IPS DF 4.7 (cell line): Measurements from ENCODE around the gene AUH.
"Not testable (repeated sequence)": the region's sequence is repeated elsewhere in the genome, so short reads cannot be mapped to it uniquely, and the experiment has no call there.

ENCODE experiments used
- DNase-seq: peaks from one replicate; pipeline ENCODE4 v3.0.0-alpha.2; 2013; ENCODE audit warnings: low spot score; ENCODE audit errors: extremely low read depth

AUH gene

GRCh38 chr9:91378695-91379127 is 17.0 kb upstream of the AUH start:
- DNase-seq: no peak

GRCh38 chr9:91378054-91378453 is 16.3 kb upstream of the AUH start:
- not testable (repeated sequence) for DNase-seq

GRCh38 chr9:91376239-91376638 is 14.5 kb upstream of the AUH start:
- no peak for DNase-seq

GRCh38 chr9:91374939-91375338 is 13.2 kb upstream of the AUH start:
- no peak for DNase-seq

GRCh38 chr9:91371894-91372293 is 10.2 kb upstream of the AUH start:
- no peak for DNase-seq

GRCh38 chr9:91370006-91370405 is 8.3 kb upstream of the AUH start:
- DNase-seq: not testable (repeated sequence)

GRCh38 chr9:91364702-91365101 is 3.0 kb upstream of the AUH start:
- DNase-seq: no peak

- DNase-seq: no peak
Observed at GRCh38 chr9:91364005-91364404, 2.3 kb upstream of the AUH start.

DNA sequence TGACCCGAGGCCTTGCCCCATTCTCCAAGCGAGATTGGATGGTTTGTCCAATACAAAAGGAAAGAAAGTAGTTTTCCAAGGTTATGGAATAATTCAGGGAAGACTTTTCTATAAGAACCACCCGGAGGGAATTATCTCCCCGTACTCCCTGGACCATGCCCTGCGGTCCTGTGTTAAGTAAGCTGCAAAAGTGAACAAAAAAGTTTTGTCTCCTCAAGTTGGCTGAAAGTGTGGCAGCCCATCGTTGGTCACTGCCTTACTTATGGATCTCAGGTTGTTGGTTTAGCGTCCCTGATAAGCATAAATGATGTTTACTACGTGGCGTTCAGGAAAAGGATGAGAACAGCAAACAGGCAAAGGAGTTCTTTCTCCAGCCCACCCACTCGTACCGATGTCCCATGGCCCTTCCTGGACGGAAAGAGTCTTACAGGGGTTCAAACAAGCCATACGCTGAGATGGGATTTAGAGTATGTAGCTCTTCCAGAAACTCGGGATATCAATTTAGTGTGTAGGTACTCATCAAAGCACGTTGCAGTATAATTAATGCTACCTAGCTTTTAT is 413 bp upstream of the AUH start:
- DNase-seq: no peak

DNA sequence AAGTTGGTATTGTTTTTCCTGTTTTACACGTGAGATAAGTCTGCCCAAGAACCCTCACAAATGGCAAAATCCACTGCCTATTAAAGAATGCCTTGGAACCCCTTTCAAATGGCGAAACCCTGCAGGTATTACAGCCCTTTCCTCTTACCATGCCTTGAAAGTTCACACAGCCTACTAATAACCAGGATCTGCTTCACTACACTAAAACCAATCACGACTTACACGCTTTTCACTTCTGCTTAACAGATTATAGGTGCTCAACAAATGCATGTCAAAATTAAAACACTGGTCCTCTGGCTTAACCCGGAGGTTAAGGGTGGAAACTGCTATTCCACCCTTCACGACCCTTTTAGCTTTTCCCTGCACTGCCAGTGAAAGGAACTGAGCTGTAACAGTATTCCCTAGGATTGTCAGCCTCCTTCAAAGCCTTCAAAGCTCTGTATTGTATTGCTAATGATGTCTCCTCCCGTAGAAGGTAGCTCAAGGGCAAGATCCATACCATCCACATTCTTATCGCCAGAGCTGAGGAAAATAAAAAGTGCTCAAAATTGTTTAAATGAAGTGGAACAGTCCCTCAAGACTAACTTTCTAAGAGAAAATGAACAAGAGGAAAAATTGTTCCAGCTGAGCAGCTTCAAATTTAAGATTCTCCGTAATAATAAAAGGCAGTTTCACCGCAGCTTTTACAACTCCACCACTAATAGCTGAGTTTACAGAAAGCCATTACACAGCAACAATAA is 997 bp downstream of the AUH start:
- DNase-seq: no peak

DNA sequence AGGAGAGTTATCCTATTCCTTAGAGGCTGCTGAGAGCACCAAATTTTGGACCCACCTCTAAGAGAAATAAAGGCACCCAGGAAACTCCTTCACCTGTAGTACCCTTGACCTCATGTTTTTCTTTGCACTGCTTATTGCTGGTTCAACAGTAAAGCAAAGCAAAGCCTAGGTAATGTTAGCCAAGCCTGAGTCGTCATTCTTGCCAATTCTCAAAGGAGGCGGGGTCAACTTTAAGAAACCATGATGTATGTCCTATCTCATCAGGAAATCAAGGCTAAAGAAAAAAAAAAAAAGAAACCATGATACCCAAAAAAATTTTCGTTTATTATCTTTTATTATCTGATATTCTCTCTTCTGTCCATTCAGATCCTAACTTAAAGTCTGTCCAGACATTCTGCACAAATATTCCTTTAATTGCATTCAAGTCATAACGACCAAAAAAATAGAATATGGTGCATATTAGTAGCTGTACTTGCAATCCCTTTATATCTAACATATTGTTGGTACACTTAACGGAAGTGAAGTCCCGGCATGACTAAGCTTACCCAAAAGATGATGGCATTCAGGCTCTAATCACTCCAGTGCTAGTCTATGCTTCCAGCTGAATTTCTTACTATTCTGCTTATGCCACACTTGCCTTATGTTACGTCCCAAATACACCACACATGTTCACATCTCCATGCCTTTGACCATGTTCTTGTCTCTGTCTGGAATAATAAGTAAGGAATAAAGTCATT is 1.8 kb downstream of the AUH start:
- no peak for DNase-seq

DNA sequence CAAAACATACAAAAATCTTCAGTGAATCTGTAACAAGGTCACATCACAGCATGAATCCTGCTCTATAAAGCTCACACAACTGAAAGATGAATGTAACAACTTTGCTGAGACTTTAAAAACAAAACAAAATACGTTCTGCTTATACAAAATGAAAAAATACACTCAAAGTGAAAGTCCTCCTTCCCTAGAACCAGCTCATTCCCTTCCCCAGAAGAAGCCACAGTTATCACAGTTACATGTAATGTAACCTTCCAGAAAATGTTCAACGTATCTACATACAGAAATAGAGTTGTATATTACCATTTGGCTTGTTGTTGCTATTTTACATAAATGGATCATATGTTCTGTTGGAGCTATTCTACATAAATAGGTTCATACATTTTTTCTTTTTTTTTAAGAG is 2.6 kb downstream of the AUH start:
- no peak for DNase-seq

- no peak for DNase-seq
Observed at GRCh38 chr9:91354881-91355280, 6.8 kb downstream of the AUH start.

DNA sequence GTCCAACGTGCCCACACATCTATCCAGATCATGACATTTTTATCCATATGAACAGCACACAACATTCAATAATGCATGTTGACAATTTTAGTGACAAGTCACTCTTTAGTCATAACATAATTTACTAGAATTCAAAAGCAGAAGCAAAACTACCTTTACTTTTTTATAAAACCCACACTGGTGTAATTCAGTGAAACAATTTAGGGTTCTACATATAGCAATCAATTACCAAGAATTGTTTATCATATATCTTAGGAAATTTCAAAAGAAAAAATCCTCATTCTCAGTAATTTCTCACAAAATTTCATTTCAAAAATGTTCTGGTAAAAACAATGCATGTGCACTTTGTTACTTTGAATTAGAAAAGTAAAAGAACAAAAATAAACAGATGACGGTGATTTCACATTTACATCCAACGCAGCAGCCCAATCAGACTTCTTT is 12.6 kb downstream of the AUH start:
- no peak for DNase-seq

DNA sequence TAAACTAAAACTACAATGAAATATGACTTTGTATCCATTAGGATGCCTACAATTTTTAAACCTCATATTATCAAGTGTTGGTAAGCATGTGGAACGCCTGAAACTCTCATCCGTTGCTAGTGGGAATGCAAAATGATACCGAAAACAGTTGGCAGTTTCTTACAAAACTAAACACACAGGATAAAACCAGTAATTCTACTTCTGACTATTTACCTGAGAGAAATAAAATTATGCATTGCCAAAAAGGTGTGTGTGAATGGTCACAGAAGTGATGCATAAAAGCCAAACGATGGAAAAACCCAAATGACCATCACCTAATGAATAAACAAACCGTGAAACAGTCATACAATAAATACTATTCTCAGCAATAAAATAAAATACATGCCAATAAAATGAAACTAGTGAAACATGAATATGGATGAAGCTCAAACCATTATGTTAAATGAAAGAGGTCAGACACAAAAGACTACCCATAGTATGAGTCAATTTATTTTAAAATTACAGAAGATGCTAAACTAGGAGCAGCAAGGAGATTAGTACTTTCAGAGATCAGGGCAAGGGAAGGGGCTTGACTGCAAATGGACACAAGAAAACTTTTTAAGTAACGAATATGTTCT is 13.4 kb downstream of the AUH start:
- DNase-seq: no peak

GRCh38 chr9:91347377-91347776 is 14.3 kb downstream of the AUH start:
- DNase-seq: no peak

DNA sequence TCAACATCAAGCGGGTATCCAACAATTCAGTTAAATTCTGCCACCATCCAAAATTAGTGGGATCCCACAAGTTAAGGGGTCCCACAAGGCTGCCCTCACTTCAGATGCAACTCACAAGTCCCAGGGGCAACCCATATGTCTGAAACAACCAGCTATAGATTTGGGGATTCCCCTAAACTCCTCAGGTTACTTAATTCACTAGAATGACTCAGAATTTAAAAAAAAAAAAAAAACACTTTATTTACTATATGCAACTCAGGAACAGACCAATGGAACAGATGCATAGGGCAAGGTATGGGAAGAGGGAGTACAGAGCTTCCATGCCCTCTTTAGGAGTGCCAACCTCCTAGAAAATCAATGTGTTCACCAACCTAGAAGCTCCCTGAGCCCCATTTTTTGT is 15.1 kb downstream of the AUH start:
- DNase-seq: no peak

- no peak for DNase-seq
Observed at GRCh38 chr9:91345978-91346377, 15.7 kb downstream of the AUH start.

GRCh38 chr9:91342575-91342974 is 19.1 kb downstream of the AUH start:
- DNase-seq: no peak

GRCh38 chr9:91341749-91342148 is 20.0 kb downstream of the AUH start:
- DNase-seq: no peak

DNA sequence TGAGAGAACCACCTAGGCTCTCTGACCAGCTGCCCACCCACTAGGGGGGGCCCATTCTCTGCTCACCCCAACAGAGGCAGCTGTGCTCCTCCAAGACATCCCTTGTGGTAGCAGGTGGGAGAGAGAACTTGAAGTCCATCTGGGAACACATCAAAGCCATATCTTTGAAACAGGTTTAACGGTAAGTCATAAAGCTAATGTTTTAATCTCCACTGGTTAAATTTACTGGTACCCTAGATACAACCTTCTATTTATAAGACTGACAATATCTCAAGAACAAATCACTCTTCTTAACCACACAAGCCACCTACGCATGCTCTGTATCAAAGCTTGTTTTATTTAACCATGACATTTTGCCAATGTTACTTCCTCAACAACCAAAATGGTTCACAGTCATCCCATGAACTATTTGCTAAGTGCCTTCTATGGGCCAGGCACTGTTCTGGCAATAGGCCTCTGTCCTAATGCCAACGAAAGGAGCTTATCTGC is 20.4 kb downstream of the AUH start:
- DNase-seq: no peak

DNA sequence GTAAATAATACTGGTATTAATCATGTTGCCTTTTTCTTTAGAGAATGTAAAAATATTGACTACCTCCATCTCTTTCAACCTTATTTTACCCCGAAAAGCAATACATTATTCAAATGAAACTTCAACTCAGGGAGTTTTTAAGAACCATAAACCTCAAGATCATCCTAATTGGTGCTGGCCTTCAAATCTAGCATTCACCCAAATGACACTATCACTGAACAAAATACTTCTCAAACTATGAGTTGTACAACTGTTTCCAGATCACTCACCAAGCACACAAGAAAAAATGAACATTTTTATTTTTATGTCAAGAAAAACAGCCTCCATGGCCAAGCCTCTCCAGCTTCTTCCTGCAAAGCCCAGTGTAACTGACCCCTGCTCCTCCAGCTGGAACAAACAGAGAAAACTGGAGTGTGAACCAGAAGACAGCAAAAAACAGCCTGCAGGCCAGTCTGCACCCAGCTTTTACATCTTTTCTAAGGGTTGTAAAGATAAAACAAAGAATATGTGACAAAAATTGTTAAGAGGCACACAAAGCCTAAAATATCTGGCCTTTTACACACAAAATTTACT is 21.2 kb downstream of the AUH start:
- no peak for DNase-seq
